GM18861 (cell line): Measurements from ENCODE around the gene STARD9.

Experiments used
- ATAC-seq: cut with Tn5 transposase; IDR thresholded peaks from one replicate; pipeline ENCODE4 v1.9.1; 2021; ENCODE audit not compliant: unreplicated experiment

Gene STARD9

GRCh38 chr15:42727750-42728381 lies 152.5 kb downstream of the STARD9 start:
- no peak for ATAC-seq

- ATAC-seq, result no peak
These were observed 153.2 kb downstream of the STARD9 start for GRCh38 chr15:42728560-42728959.

DNA sequence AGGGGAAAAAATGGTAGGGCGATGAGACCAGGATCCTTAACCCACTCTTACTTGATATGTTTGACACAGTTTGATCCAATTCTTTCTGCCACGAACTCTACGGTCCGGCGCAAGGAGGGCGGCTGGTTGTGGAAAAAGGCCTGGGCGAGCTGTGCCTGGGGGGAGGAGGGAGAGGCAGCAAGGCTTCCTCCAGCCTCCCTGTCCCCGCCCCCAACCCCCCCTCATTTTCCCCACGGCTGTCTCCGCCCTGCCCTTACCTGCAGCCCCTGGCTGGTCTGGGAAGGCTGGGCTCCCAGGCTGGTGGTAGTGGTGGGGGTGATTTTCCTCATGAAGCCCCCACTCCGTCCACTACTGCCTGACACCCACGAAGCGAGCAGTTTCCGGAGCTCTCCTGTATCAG lies 153.6 kb downstream of the STARD9 start:
- no peak for ATAC-seq

GRCh38 chr15:42729409-42729808 lies 154.0 kb downstream of the STARD9 start:
- ATAC-seq, result no peak

DNA sequence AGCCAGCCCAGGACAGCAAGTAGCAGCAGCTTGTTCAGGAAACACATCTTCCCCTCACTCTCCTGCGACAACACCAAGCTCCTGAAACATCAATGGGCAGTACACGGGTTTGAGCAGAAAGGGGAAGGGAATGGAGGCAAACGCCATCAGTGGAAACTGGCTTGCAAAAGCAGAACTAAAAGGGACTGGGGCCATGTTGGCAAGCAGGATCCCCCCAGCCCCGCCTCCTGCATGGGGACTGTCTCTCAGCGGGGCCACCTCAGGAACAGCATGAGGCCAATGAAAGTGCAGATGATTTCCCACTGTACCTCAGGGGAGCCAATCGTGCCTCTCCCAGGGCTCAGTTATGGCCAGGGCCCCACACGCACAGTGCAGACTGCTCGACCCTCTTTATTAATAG lies 154.7 kb downstream of the STARD9 start:
- ATAC-seq, result no peak

GRCh38 chr15:42730536-42730935 lies 155.1 kb downstream of the STARD9 start:
- no peak for ATAC-seq

- ATAC-seq, result no peak
These were observed 156.1 kb downstream of the STARD9 start for GRCh38 chr15:42731461-42731860.

- no peak for ATAC-seq
These were observed 156.9 kb downstream of the STARD9 start for GRCh38 chr15:42732095-42732827.

- no peak for ATAC-seq
These were observed 157.6 kb downstream of the STARD9 start for GRCh38 chr15:42733027-42733426.

- ATAC-seq, result no peak
These were observed 158.8 kb downstream of the STARD9 start for GRCh38 chr15:42734076-42734672.

- ATAC-seq, result no peak
These were observed 160.2 kb downstream of the STARD9 start for GRCh38 chr15:42735382-42736165.

GRCh38 chr15:42736178-42736792 lies 160.9 kb downstream of the STARD9 start:
- no peak for ATAC-seq

DNA sequence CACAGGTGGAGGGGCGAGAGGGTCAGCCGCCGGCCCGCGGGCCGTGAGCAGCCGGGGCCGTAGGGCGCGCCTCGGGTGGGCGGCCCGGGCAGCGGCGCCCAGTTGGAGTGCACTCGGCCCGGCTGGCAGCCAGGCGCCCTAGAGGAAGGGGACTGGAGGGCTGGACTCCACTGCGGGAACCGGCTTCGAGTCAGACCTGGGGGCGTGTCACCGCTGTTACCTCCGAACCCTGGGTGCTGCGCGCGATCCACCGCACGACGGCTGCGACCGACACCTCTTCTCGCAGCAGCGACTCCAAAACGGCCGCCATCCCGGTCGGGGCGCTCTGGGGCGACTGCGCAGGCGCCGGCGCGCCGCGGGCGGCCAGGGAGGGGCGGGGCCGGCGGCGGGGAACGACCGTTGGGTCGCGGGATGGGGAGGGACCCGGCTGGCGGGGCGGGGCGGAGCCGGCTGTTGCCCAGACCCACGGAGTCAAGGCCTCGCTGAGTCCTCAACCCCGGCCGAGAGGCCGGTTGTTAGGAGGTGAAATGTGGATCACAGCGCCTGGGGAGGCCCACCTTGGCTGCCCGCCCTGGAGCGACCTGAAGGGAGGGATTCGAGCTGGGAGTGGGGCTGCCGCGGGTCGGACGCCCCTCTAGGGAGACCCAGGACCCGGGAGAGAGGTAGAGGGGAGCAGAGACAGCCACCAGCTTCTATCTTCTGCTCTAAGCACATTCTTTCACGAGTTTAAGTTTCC lies 161.6 kb downstream of the STARD9 start, which contains the start of gene CDAN1:
CDAN1 (minus strand) TSS at position 336 of the 736 bp plus-strand sequence; CDS start at position 310, 26 bp downstream.
- peak; percentile 65 for ATAC-seq

GRCh38 chr15:42737529-42738328 lies 162.3 kb downstream of the STARD9 start:
- no peak for ATAC-seq

GRCh38 chr15:42741710-42742109 lies 166.3 kb downstream of the STARD9 start:
- no peak for ATAC-seq

GRCh38 chr15:42742149-42742548 lies 166.7 kb downstream of the STARD9 start:
- ATAC-seq, result no peak

DNA sequence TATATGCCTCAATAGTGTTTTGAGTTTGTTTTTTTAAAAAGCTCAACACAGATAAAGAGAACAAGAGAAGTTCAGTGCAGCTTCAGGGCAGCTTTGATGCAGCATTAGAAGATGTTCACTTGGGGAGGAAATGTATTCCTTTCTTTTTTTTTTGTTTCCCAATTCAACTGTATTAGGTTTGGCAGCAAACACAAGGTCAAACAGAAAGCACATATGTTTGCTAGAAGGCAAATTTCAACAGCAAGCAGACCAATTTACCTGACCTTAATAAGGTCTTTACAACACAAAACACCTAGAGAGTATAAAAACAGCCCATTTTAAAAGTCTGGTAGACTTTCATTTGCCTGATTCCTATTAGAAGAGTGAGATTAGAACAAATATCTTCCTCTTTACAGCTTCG lies 168.8 kb downstream of the STARD9 start:
- ATAC-seq, result no peak

GRCh38 chr15:42749266-42749665 lies 173.9 kb downstream of the STARD9 start:
- no peak for ATAC-seq

- no peak for ATAC-seq
These were observed 174.9 kb downstream of the STARD9 start for GRCh38 chr15:42750306-42750705.
